CD14-positive monocyte (primary cell): ENCODE results near the gene ATP5MC3. TPM values are rescaled to one million over a fixed set of nuclear protein-coding genes. Genes with fewer than 3 reads are reported as not detected.

Experiments used
- DNase-seq, 3 donors: peaks; one replicate each; pipeline ENCODE4 v3.0.0-alpha.2; 2011 to 2022
- H2AFZ ChIP-seq: 2 replicates; pipeline ENCODE4 v1.6.0; 2012; ENCODE audit warnings: mild to moderate bottlenecking, low read depth, low read length, inconsistent platforms; ENCODE audit not compliant: insufficient read depth, poor library complexity, severe bottlenecking
- H3K27ac ChIP-seq, 2 donors: 1 replicate in 1 of 2; 2 replicates in 1 of 2; pipeline ENCODE4 v1.5.1; 2012 to 2013; ENCODE audit warnings: low read length in 2 of 2, control low read depth in 1 of 2, inconsistent platforms in 1 of 2, low read depth in 1 of 2, mild to moderate bottlenecking in 1 of 2
- H3K27me3 ChIP-seq, 2 donors: one replicate each; pipeline versions ENCODE4 v1.6.0 to v1.6.1; 2011 to 2013; ENCODE audit warnings: low read length in 2 of 2; ENCODE audit not compliant: control insufficient read depth in 2 of 2, insufficient read depth in 2 of 2
- H3K36me3 ChIP-seq, 2 donors: replicated peaks in 1 of 2; 1 replicate in 1 of 2; 2 replicates in 1 of 2; pipeline versions ENCODE4 v1.5.1 to v1.6.1; 2012 to 2013; ENCODE audit warnings: low read length in 2 of 2, control low read depth in 1 of 2, inconsistent platforms in 1 of 2, mild to moderate bottlenecking in 1 of 2; ENCODE audit not compliant: insufficient read depth in 2 of 2, control insufficient read depth in 1 of 2
- H3K4me1 ChIP-seq, 2 donors: 1 replicate in 1 of 2; 2 replicates in 1 of 2; pipeline versions ENCODE4 v1.5.1 to v1.6.1; 2012 to 2013; ENCODE audit warnings: low read length in 2 of 2, control low read depth in 1 of 2, inconsistent platforms in 1 of 2, mild to moderate bottlenecking in 1 of 2, moderate library complexity in 1 of 2; ENCODE audit not compliant: insufficient read depth in 2 of 2, control insufficient read depth in 1 of 2
- H3K4me2 ChIP-seq: replicated peaks from 2 replicates; pipeline ENCODE3; 2012; ENCODE audit warnings: low read length, moderate library complexity, mild to moderate bottlenecking; ENCODE audit not compliant: poor library complexity, severe bottlenecking; ENCODE audit errors: extremely low read depth
- H3K4me3 ChIP-seq, 3 experiments: fragments of 200-600 bp in 1 of 3; sonication (generic) in 1 of 3; replicated peaks in 1 of 3; 1 replicate in 2 of 3; 2 replicates in 1 of 3; pipeline ENCODE4 v1.5.1; 2011 to 2013; ENCODE audit warnings: low read length in 3 of 3, mild to moderate bottlenecking in 3 of 3, control low read depth in 2 of 3, low read depth in 2 of 3, inconsistent platforms in 1 of 3, moderate library complexity in 1 of 3
- H3K79me2 ChIP-seq: 2 replicates; pipeline ENCODE4 v1.6.0; 2012; ENCODE audit warnings: mild to moderate bottlenecking, control low read depth, inconsistent platforms, low read length, moderate library complexity; ENCODE audit not compliant: insufficient read depth
- H3K9ac ChIP-seq: 2 replicates; pipeline ENCODE4 v1.6.0; 2017; ENCODE audit warnings: low read length, mild to moderate bottlenecking; ENCODE audit not compliant: insufficient read depth, poor library complexity, severe bottlenecking
- H3K9me3 ChIP-seq, 2 donors: replicated peaks in 1 of 2; 1 replicate in 1 of 2; 2 replicates in 1 of 2; pipeline versions ENCODE4 v1.5.1 to v1.6.1; 2012 to 2013; ENCODE audit warnings: low read length in 2 of 2, control low read depth in 1 of 2; ENCODE audit not compliant: control insufficient read depth in 1 of 2, insufficient read depth in 1 of 2
- H4K20me1 ChIP-seq: 2 replicates; pipeline ENCODE4 v1.6.0; 2012; ENCODE audit warnings: mild to moderate bottlenecking, low read length, control low read depth, moderate library complexity; ENCODE audit not compliant: insufficient read depth
- H3K27ac Mint-ChIP-seq, 7 donors: one replicate each; pipeline ENCODE4 v1.8.0; 2020; ENCODE audit warnings: mild to moderate bottlenecking in 7 of 7, mixed read lengths in 7 of 7, moderate library complexity in 6 of 7, inconsistent platforms in 2 of 7
- H3K27me3 Mint-ChIP-seq, 3 donors: one replicate each; pipeline ENCODE4 v1.8.0; 2021 to 2022; ENCODE audit warnings: low read depth in 3 of 3, mild to moderate bottlenecking in 3 of 3, mixed read lengths in 3 of 3, moderate library complexity in 3 of 3, inconsistent platforms in 1 of 3
- H3K36me3 Mint-ChIP-seq, 2 donors: one replicate each; pipeline ENCODE4 v1.8.0; 2020; ENCODE audit warnings: mixed read lengths in 2 of 2, inconsistent platforms in 1 of 2, mild to moderate bottlenecking in 1 of 2
- H3K4me1 Mint-ChIP-seq: one replicate; pipeline ENCODE4 v1.8.0; 2020; ENCODE audit warnings: mild to moderate bottlenecking, mixed read lengths
- H3K4me3 Mint-ChIP-seq, 2 donors: one replicate each; pipeline ENCODE4 v1.8.0; 2020; ENCODE audit warnings: mild to moderate bottlenecking in 2 of 2, mixed read lengths in 2 of 2, moderate library complexity in 1 of 2
- H3K9me3 Mint-ChIP-seq, 7 donors: one replicate each; pipeline ENCODE4 v1.8.0; 2020 to 2022; ENCODE audit warnings: mixed read lengths in 7 of 7, mild to moderate bottlenecking in 6 of 7, moderate library complexity in 6 of 7, inconsistent platforms in 2 of 7
- WGBS: methylation state at CpG from one replicate; pipeline ENCODE4 v1.1.5; 2013; ENCODE audit warnings: missing lambda C conversion rate; ENCODE audit not compliant: insufficient coverage; 5-methylcytosine and 5-hydroxymethylcytosine counted together
- intact Hi-C, 2 donors: fragments of 100-400 bp; cut with micrococcal nuclease; formaldehyde crosslinking; loops; one replicate each; pipeline versions ENCODE4 v1.15.0 to v1.15.1; 2023
- polyA plus RNA-seq, 3 donors: library from polyadenylated mRNA; depleted of rRNA in 1 of 3; unstranded in 2 of 3; stranded (reverse) in 1 of 3; fragments of 300-500 nt in 2 of 3; fragments of >200 nt in 1 of 3; fragmentation: Illumina TruSeq in 2 of 3; gene quantifications; 1 replicate in 2 of 3; 2 replicates in 1 of 3; pipeline ENCODE4 v1.2.3, GENCODE V29; 2012 to 2021
- TF ChIP-seq, protein P1 (sequence below): fragments of 200-600 bp; IDR thresholded peaks from one replicate; pipeline ENCODE4 v1.8.0; 2022; ENCODE audit warnings: antibody characterized with exemption, mild to moderate bottlenecking

The ATP5MC3 gene
- polyA plus RNA-seq, 3 donors = 139 to 533 (median 493) TPM

GRCh38 chr2:175152242-175152641 lies 29.3 kb downstream of the ATP5MC3 start:
- no peak overlapping the region for H3K4me3 Mint-ChIP-seq
- Histone ChIP-seq H3K9me3 (no peaks in the 10 kb centered on the region), H3K9ac (no peak overlapping the region), H3K36me3 (peaks cover 13 to 47% of the 10 kb centered on the region in 2 donors), H2AFZ (no peak overlapping the region), H3K27me3 (no peaks in the 10 kb centered on the region), H3K79me2 (peaks cover 96% of the 10 kb centered on the region), H3K4me2 (no peak overlapping the region), H3K4me1 (no peaks in the 10 kb centered on the region), H3K27ac (no peak overlapping the region), H3K4me3 (no peak overlapping the region), H4K20me1 (peaks cover 83% of the 10 kb centered on the region)
- DNase-seq = no peak
- H3K27ac Mint-ChIP-seq = no peak overlapping the region
- no peaks in the 10 kb centered on the region for H3K27me3 Mint-ChIP-seq
- peaks cover 20 to 26% of the 10 kb centered on the region in 2 donors for H3K36me3 Mint-ChIP-seq
- peaks cover 8% of the 10 kb centered on the region for H3K4me1 Mint-ChIP-seq
- TF ChIP-seq, protein P1, sequence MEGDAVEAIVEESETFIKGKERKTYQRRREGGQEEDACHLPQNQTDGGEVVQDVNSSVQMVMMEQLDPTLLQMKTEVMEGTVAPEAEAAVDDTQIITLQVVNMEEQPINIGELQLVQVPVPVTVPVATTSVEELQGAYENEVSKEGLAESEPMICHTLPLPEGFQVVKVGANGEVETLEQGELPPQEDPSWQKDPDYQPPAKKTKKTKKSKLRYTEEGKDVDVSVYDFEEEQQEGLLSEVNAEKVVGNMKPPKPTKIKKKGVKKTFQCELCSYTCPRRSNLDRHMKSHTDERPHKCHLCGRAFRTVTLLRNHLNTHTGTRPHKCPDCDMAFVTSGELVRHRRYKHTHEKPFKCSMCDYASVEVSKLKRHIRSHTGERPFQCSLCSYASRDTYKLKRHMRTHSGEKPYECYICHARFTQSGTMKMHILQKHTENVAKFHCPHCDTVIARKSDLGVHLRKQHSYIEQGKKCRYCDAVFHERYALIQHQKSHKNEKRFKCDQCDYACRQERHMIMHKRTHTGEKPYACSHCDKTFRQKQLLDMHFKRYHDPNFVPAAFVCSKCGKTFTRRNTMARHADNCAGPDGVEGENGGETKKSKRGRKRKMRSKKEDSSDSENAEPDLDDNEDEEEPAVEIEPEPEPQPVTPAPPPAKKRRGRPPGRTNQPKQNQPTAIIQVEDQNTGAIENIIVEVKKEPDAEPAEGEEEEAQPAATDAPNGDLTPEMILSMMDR = no peak
- intact Hi-C loops = no loop called here
- no CpG with 5 or more reads among the region's 2 CpGs for WGBS
- H3K9me3 Mint-ChIP-seq = no peaks in the 10 kb centered on the region

- Histone ChIP-seq H3K27ac (no peak overlapping the region), H3K4me3 (no peak overlapping the region), H3K79me2 (peaks cover 93% of the 10 kb centered on the region), H3K4me2 (no peak overlapping the region), H3K36me3 (peaks cover 13 to 51% of the 10 kb centered on the region in 2 donors), H4K20me1 (peaks cover 83% of the 10 kb centered on the region), H2AFZ (no peak overlapping the region), H3K27me3 (no peaks in the 10 kb centered on the region), H3K9ac (no peak overlapping the region), H3K9me3 (no peaks in the 10 kb centered on the region), H3K4me1 (no peaks in the 10 kb centered on the region)
- peaks cover 6% of the 10 kb centered on the region for H3K4me1 Mint-ChIP-seq
- no peak for DNase-seq
- intact Hi-C loops = no loop called here
- H3K27me3 Mint-ChIP-seq = no peaks in the 10 kb centered on the region
- no peak overlapping the region for H3K4me3 Mint-ChIP-seq
- WGBS = no CpG with 5 or more reads among the region's 1 CpG
- TF ChIP-seq, protein P1 = no peak
- H3K27ac Mint-ChIP-seq = no peak overlapping the region
- peaks cover 24 to 26% of the 10 kb centered on the region in 2 donors for H3K36me3 Mint-ChIP-seq
- no peaks in the 10 kb centered on the region for H3K9me3 Mint-ChIP-seq
Measured at GRCh38 chr2:175151791-175152190, 29.7 kb downstream of the ATP5MC3 start.
